GM12891 (cell line): ENCODE results near the gene KCNN4.

ENCODE experiments used
- POLR2A ChIP-seq: IDR thresholded peaks from 2 replicates; pipeline ENCODE4 v1.6.1; 2011; ENCODE audit warnings: low read depth, low read length, control low read depth
- POLR2AphosphoS5 ChIP-seq: IDR thresholded peaks from 2 replicates; pipeline ENCODE4 v1.6.1; 2011; ENCODE audit warnings: low read depth, low read length, control low read depth
- POU2F2 ChIP-seq: IDR thresholded peaks from 2 replicates; pipeline ENCODE4 v1.6.1; 2011; ENCODE audit warnings: low read depth, mild to moderate bottlenecking, control low read depth, low read length, moderate library complexity
- SPI1 ChIP-seq: IDR thresholded peaks from 2 replicates; pipeline ENCODE4 v1.6.1; 2011; ENCODE audit warnings: low read depth, low read length, control low read depth
- TAF1 ChIP-seq: IDR thresholded peaks from 2 replicates; pipeline ENCODE4 v1.6.1; 2011; ENCODE audit warnings: low read depth, low read length, control low read depth

DNA sequence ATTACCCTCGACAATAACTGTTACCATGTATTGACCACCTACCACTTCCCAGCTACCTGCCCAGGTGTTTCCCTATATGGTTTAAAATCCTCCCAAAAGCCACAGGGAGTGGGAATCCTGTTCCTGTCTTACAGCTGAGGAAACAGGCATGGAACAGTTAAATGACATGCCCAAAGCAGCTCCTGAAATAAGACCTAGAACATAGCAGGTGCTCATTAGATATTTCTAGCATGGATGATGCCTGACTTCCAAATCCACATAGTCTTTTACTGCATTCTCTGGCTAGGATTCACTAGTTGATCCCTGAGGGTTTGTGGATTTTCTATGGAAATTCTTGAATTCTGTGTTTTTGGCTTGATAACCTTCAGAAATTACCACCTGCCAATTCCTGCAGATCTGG, 13.0 kb downstream of the KCNN4 start:
- TF ChIP-seq POLR2AphosphoS5: no peak
- TF ChIP-seq SPI1: no peak
- no peak for TF ChIP-seq POU2F2
- no peak for TF ChIP-seq POLR2A
- TF ChIP-seq TAF1: no peak
